DMS153 treated with DMSO at 0.1 percent for 48 hours (cell line): ENCODE data around the gene ZNF521.

ENCODE experiments used
- DNase-seq: peaks from one replicate; lab custom pipeline; 2025; ENCODE audit not compliant: unreplicated experiment; lab: John Stamatoyannopoulos, UW

Gene ZNF521

DNA sequence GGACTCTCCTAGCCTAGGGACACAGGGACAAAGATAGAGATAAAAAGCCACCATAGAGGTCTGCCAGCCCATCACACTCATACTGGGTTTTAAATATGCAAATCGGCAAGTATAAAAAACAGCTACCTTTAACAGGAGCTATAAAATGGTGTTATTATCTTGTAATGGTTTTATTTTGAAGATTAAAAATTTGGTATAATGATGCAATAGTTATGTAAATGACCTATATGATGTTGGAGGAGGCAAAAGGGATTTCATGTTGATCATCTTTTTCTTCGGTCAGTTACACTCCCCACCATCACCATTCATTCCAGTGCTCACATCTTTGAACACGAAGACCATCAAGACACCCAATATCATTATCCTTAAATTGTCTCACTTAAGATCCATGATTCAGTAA, 11.2 kb downstream of the ZNF521 start:
- no peak for DNase-seq

DNA sequence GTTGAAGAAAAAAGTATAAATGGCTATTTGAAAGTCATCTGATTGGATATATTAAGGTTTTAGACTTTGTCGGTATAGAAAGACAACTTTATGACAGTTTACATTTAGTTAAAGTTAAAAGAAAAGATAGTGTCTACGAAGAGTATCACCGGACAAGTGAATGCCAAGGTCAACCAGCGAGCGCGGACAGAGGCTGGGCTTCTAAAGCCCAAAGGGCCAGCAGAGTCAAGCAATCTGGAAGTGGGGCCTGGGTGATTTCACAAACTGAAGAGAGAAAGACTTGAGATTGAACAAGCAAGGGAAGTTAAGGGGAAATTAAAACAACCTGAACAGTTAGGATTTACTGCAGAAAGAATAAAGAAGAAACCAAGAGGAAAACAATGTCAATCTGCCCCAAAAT, 16.3 kb downstream of the ZNF521 start:
- no peak for DNase-seq

DNA sequence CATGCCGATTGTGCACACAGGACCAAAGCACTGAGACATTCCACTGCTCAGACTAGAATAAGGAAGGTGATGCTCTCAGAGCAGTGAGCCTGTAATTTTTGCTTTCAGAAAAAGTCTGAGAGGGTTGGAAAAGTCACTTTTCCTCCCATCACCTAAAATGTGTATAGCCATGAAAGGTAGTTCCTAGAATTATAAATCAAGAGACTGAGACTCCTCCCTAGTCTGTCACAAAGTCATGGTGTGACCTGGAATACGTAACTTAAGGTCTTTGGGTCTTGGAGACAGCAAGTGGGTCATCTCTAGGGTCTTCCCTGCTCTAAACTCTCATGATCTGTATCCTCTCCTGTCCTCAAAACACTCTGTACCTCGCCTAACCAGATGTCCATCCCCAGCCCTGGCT, 16.9 kb downstream of the ZNF521 start:
- DNase-seq: no peak

DNA sequence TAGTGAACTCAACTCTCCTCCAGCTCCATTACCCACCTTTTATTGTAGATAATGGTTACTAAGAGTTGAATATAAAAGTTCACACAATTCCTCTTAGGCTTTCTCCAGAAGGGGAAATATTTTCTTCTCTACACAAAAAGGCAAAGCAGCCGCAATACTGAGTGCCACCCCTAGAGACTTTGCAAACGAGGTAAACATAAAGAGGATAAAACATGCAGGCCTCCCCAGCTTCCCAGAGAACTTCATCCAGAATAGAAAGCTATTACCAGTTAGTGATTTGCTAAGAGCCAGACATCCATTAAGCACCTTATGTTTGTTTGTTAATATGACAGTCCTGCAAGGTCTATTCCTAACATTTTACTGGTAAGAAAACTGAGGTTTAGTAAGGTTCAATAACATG, 17.4 kb downstream of the ZNF521 start:
- DNase-seq: no peak

DNA sequence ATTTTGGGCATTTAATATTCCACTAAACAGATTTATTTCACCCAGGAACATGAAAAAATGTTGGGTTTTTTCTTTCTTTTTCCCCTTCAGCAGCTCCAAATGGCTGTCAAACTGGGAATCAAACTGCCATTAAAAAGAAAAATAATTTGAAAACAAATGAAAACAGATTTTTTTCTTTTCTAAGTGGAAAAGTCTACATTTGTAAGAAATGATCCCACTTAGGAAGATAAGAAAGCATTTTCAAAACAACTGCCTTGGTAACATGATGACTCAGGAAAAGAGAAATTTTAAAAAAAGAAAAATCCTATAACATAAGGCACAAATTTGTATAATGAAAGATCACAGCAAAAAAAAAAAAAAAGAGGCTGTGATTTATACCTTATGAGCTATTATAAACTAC, 20.0 kb downstream of the ZNF521 start:
- DNase-seq: no peak

DNA sequence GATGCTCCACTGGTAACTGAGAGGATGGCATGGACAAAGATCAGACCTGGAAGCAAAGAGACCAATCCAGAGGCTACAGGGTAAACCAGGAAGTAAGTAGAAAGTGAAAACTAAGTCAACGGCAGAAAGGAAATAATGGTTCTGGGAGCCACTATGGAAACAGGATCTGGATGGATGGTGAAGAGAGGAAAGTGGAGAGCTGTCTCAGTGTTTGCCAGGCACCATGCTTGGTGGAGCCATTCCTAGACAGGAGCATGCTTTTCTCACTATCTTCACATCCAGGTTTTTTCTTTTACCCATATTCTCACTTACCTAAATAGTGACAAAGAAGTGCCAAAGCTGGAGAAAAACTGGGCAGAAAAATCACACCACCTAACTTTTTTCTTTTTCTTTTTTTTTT, 22.2 kb downstream of the ZNF521 start:
- DNase-seq: no peak

DNA sequence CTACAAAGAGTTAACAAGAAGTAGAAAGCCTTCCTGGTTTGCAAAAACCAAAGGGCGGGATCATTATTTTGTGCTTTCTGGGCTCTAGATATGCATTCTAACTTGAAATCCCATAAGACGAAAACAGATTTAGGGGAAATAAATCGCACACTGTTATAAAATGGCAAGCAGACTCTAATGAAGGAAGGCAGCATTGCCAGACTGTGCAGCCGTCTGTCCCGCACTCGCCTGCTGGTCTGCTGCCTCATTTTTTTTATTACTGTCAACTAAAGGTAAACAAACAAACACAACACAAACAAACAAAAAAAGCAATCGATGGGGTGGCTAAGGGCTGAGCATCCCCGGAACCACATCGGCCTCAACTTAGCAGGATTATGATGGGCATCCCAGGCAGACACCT, 24.4 kb downstream of the ZNF521 start:
- no peak for DNase-seq

DNA sequence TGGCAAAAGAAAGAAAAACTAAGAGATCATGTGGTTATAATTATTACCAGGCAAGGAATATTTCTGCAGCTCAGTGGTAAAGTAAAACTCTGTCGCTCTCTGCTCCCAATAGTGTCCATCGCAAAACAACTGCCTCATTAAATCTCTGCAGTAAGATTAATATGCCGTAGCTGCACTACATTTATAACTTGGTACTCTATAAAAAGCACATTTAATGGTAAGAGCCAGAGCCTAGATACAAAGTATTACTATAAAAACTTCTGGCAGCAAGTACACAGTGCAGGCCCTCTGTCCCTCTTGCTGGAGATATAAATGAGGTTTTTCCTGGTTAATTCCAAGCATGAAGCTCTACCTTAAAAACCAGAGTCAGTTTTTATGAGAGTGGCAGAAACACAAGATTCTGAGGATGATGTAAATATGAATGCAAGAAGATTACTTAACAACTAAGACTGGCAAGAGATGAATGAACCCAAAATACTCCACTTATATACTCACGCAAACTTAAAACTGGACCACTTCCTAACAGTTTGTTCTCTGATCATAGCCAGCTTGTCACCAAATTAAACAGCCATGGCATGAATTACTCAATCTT, 25.5 kb downstream of the ZNF521 start:
- DNase-seq: no peak

DNA sequence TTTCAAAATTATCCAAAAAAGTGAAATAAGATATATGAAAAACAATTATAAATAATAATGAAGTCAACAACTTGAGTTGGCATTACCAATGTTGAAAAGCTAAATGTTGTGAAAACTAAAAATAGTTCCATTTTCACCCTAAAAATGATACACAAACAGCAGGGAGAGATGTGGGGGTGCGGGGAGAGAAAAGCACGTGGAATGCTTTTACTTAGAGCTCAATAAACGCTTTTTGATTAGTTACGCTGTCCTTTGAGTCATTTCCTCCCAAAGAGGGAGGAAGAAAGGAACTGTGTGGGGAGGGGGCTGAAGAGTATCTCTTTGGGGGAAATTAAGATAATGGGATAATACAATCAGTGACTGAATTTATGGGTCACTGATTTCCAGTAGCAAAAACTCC, 29.2 kb downstream of the ZNF521 start:
- DNase-seq: no peak

DNA sequence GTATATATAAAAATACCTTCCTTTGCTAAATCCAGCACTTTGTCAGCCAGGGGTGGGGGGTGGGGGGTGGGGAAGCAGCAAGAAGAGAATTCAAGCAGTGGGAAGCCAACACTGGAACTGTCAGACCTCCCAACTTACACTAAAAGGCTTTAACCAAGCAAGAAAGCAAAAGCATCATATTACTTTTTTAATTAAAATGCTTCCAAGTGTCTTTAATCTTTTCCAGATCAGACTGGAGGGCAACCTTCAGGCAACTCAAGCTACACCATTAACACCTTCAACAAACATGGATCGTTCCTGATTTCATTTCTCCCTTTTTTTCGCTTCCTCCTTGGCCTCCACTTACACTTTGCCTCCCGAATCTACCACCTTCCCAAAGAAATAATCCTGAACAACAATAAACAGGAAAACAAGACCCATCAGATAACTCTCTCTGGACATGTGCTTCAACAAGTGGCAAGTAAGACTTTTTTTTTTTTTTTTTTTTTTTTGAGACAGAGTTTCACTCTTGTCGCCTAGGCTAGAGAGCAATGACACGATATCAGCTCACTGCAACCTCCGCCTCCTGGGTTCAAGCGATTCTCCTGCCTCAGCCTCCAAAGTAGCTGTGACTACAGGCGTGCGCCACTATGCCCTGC, 35.5 kb downstream of the ZNF521 start:
- DNase-seq: no peak

DNA sequence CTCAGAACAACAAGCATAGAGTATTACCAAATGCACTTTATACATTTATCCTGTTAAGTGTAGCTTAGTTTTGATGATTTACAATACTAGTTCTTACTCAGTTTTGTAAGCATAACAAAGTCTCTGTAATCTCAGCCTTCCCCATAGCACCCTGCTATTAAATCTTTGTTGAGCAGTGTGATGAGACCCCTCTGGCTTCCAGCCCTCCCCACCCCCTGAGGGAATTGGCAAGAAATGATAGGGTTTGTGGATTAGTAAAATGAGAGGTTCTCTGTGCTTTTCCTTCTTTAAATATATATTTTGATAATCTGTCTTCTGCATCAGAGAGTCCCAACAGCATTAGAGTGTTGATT, 37.2 kb downstream of the ZNF521 start:
- no peak for DNase-seq

DNA sequence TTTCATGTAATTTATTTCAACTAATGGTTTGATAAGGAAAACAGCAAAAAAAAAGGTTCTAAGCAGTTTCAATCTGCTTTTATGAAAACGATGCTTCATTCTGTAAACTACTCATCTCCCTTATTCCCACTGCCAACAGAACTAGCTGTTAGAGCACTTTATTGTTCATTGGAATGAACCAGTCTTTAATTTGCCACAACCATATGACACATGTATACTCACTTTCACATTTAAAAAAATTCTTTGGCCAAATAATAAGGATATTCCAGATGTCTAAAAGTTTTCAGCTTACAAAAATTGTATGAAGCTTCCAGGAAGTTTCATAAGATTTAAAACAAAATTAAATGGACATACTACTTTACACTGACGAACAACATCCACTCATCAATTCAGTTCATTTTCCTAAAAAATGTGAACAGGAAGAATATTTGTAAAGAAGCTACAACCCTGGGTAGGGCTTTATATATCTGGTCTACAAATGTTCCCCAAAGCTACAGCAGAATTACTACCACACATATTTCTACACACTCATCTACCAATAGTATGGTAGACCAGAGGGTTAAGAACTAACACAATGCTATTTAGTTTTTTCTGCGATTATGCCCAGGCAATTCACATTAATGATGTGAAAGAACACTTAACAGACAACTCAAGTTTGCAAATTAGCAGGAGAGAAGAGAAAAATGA, 37.7 kb downstream of the ZNF521 start:
- no peak for DNase-seq

DNA sequence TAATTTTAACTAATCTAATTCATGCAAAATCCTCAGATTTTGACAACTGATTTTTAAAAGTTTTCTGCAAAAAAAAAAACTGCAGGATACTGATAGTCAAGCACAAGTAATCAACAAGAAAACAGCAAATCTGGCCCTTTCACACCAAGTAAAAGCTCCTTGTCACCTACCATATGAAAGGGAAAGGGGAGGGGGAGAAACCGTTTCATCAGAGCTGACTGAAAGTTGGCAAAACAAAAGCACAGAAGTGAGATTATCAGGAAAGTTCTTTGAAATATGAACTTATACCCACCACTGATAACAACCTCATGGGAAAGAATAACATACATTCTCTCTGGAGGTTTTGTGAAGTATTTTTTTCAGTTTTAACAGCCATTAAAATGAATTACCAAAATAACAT, 38.7 kb downstream of the ZNF521 start:
- no peak for DNase-seq

DNA sequence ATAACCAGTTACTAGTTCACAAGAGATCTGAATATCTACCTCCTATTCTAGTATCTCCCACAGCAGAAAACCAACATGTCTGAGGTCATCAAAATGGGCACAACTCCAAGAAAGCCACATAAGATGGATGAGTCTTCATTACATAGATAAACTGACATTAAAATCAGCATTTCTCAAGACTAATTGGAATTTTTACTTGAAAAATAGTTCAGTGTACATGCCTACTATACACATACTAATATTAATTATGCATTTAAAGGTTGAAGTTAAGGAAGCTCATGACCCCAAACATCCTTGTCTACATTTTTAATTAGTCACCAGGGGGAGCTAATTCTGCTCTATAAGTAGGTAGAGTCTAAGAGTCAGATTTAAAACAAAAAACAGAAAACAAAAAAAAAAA, 41.9 kb downstream of the ZNF521 start:
- DNase-seq: no peak

DNA sequence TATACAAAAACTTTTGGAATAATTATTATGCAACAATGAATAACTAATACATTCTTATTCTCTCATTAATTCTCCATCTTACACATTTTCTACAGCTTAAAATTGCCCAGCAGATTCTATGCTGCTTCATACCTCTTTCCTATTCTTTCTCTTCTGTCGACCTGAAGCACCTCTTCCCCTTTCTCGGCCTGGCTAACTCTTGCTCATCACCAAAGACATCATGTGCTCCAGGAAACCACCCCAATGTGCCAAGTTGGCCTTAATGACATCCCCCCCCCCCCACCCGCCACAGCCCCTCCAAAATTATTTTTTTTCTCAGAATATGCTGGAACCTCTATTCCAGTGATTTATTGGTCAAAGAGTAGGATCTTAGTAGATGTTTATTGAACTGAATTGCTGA, 43.6 kb downstream of the ZNF521 start:
- no peak for DNase-seq

DNA sequence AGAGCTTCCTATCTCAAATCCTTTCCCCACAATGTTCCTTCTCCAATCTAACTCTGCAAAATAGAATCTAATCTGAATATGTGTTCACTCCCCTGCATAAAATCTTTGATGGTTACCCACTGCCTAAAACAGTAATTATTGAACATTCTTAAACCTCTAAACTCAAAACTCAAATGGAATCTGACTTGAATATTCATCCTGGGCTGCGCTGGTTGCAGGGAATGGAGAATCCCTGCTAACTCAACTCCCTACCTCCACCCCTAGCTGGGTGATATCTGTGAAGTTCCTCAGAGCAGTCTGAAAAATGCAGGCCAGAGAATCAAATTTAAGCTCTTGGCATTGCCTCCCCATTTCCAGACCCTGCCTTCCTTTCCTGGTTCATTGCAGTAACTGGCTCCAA, 44.8 kb downstream of the ZNF521 start:
- no peak for DNase-seq

DNA sequence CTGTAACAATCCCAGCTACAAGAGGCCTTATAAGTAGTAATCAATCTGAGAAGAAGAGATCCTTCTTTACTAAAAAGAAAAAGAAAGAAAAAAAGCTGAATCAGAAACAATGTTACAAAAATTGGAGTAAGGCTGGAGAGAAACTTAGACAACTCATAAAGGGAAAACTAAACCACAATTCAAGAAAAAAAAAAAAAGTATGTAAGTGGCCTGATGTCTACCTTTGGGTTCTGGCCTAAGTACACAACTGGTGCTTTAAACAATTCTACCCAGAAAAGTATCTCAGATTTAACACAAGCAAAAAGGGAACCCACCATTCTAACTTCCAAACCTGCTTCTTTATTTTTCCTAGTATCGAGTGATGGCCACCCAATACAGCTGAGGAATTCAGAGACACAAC, 45.3 kb downstream of the ZNF521 start:
- no peak for DNase-seq

DNA sequence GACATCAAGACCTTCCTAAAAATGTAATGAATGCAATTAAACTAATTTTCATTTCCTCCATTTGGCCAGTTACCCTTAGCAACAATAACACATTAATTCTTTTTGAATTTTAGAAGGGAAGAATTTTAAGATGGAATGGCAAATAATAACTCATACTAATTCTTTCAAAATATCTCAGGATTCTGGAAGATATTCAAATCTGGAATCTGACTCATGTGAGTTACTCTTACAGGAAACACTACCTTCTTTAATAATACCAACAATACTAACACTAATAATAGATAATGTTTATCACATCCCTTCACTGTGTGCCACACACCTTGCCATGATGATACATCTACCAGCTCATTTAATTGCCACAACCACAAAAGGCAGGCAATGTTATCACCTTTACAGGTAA, 46.4 kb downstream of the ZNF521 start:
- DNase-seq: no peak

DNA sequence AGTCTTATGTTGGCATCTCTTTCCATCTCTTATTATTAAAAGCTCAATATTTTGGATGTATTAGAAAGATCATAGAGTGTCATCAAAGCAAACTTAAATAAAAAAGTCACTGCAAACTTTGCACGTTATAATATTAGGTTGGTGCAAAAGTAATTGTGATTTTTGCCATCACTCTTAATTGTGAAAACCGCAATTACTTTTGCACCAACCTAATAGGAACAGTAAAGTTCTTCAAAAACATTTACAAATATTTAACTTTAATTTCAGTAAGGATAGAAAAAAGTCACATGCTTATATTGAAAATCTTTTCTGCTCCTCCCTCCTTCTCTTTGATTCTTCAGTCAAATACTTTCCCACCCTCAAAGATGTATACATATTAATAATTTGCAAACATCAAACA, 51.5 kb downstream of the ZNF521 start:
- no peak for DNase-seq

DNA sequence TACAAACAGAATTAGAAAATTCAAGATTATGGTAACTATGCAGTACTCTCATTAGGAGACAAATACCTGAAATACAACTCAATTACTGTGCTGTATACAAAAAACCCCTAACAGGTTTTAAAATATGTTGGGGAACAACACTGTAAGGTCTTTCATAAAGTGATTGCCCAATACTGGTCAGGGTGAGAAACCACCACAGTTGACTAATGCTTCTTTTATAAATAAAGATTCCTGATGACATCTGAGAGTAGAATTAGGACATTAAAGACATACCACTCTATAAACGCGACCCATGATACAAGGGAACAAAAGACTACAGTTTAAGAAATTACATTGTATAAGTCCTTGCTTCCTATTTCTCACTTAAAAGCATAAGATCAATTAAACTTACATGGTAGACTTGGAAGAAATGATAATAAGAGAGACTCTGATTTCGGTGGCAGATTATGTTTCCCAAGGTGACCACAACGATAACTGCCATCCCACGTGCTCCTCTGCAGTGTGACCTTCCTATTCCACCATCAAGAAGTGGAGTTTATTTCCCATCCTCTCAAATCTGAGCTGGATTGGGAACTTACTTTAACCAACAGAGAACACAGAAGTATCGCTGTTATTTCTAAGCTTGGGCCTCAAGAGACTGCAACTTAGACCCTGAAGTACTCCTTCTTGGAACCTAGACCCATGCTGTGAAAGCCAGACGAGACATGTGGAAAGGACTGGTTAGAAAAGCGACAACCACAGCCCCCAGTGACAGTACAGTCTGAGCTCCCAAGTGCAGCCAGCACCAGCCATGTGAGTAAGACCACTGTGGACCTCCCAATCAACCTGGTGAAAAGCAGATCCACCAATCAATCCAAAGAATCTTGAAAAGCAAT, 52.3 kb downstream of the ZNF521 start:
- no peak for DNase-seq

DNA sequence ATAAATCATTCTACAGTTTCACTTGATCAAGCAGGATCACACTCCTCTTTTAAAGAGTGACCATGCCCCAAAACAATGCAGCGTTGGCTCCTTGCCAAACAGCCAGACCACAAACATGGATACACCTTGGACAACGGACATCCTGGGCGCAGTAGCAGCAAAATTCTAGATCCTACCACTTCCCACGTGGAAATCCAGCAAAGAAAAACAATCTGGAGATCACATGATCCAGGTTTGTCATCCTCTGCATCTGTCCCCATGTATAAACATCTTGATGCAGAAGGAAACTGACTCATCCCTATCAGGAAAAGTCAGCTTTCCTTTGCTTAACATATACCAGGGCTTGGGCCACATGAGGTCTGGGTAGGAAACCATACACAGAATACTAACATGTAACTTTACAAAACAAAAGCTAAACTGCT, 53.1 kb downstream of the ZNF521 start:
- DNase-seq: no peak

DNA sequence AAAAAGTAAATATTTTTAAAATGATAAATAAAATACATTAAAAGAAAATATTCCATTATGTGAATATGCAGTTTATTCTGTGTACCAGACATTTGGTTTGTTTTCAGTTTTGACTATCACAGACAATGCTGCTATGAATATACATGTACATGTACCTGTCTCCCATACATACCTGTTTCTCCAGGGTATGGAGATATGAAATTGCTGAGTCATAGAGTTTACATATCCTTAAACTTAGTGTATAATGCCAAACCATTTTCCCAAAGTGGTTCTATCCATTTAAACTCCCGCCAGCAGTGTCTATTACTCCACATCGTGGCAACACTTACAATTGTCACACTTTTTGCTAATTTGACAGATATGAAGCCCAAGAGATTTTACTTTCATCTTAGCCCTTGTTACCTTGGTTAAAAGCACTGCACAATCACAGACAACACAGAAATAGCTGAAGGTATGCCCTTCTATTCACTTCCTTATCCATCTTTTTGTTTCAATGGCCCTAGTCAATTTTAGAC, 56.3 kb downstream of the ZNF521 start:
- DNase-seq: no peak
